K562 (cell line): Measurements from ENCODE around the gene TRNAU1AP. TPM values are rescaled to one million over a fixed set of nuclear protein-coding genes. Genes with fewer than 3 reads are reported as not detected.
A peak's percentile ranks its signal among the peaks of the same experiment; 100 is the strongest.

Experiments
- DNMT1 ChIP-seq: fragments of 450-650 bp; IDR thresholded peaks from 2 replicates; pipeline ENCODE4 v1.6.1; 2016; ENCODE audit warnings: antibody characterized with exemption, mild to moderate bottlenecking
- E2F8 ChIP-seq: fragments of 450-650 bp; IDR thresholded peaks from 2 replicates; pipeline ENCODE4 v1.7.1; 2018; ENCODE audit warnings: mild to moderate bottlenecking, low read depth; ENCODE audit not compliant: partially characterized antibody
- ESRRA ChIP-seq: fragments of 450-650 bp; IDR thresholded peaks from 2 replicates; pipeline ENCODE4 v1.6.1; 2014; ENCODE audit warnings: low read depth, mild to moderate bottlenecking, moderate library complexity, borderline replicate concordance
- KLF1 ChIP-seq: fragments of 450-650 bp; IDR thresholded peaks from 2 replicates; pipeline ENCODE4 v1.6.1; 2016; ENCODE audit warnings: missing genetic modification characterization, missing compliant biosample characterization
- KLF6 ChIP-seq: fragments of 250-450 bp; sonication (Bioruptor Pico); IDR thresholded peaks from 2 replicates; pipeline ENCODE4 v1.4.0; 2020; ENCODE audit warnings: mild to moderate bottlenecking, moderate library complexity, borderline replicate concordance
- MITF ChIP-seq: IDR thresholded peaks from 2 replicates; pipeline ENCODE4 v1.6.1; 2014; ENCODE audit warnings: antibody characterized with exemption
- NFRKB ChIP-seq: fragments of 450-650 bp; IDR thresholded peaks from 2 replicates; pipeline ENCODE4 v1.6.1; 2016; ENCODE audit warnings: low read depth
- PREB ChIP-seq: sonication (generic); formaldehyde crosslinking; IDR thresholded peaks from 2 replicates; pipeline ENCODE4 v1.8.1; 2023; ENCODE audit warnings: mild to moderate bottlenecking, missing genetic modification reagents
- RBBP5 ChIP-seq: fragments of 200-600 bp; sonication (generic); IDR thresholded peaks from 2 replicates; pipeline ENCODE4 v1.6.1; 2012; ENCODE audit warnings: borderline replicate concordance, mild to moderate bottlenecking, low read length, control low read depth, inconsistent platforms; ENCODE audit not compliant: insufficient read depth, poor library complexity, severe bottlenecking
- RCOR1 ChIP-seq, 2 experiments: IDR thresholded peaks; 2 replicates each; pipeline ENCODE4 v1.6.1; 2012; ENCODE audit warnings: low read depth in 2 of 2, low read length in 2 of 2, borderline replicate concordance in 1 of 2, improper control_type of control experiment in 1 of 2
- SFPQ ChIP-seq: fragments of 200-400 bp; formaldehyde crosslinking; IDR thresholded peaks from 2 replicates; pipeline ENCODE4 v1.6.1; 2017; ENCODE audit warnings: mild to moderate bottlenecking, low read depth, low read length, moderate library complexity
- TEAD2 ChIP-seq: fragments of 450-650 bp; IDR thresholded peaks from 2 replicates; pipeline ENCODE4 v1.6.1; 2016; ENCODE audit warnings: missing genetic modification characterization, control low read depth, missing compliant biosample characterization
- TEAD4 ChIP-seq, 2 experiments: sonication (generic) in 1 of 2; formaldehyde crosslinking in 1 of 2; IDR thresholded peaks; 2 replicates each; pipeline versions ENCODE4 v1.6.1 to v1.8.0; 2012 to 2022; ENCODE audit warnings: borderline replicate concordance in 1 of 2, inconsistent platforms in 1 of 2, low read length in 1 of 2, mild to moderate bottlenecking in 1 of 2, missing genetic modification reagents in 1 of 2
- THAP7 ChIP-seq: fragments of 250-450 bp; sonication (Bioruptor Pico); IDR thresholded peaks from 2 replicates; pipeline ENCODE4 v1.5.0; 2021
- THRA ChIP-seq: fragments of 450-650 bp; IDR thresholded peaks from 2 replicates; pipeline ENCODE4 v1.6.1; 2017; ENCODE audit warnings: mild to moderate bottlenecking, moderate library complexity
- ZNF197 ChIP-seq: fragments of 200-800 bp; sonication (Bioruptor generic); IDR thresholded peaks from 2 replicates; pipeline ENCODE4 v1.6.1; 2016; ENCODE audit warnings: low read depth, missing genetic modification characterization, missing compliant biosample characterization
- polyA plus RNA-seq, 8 experiments: library from polyadenylated mRNA; depleted of rRNA in 4 of 8; stranded (reverse) in 5 of 8; unstranded in 3 of 8; fragments of >200 nt; fragmentation: Nextera tagmentation in 2 of 8; fragmentation: Illumina TruSeq in 1 of 8; extraction: Ambion mirVana in 2 of 8; extraction: Trizol in 1 of 8; gene quantifications; 2 replicates each; pipeline versions ENCODE4 v1.2.1 to v1.2.3, GENCODE V29; 2011 to 2014; ENCODE audit warnings: inconsistent platforms in 1 of 8, missing spikeins in 1 of 8
- total RNA-seq, 7 experiments: library from RNA; depleted of rRNA in 6 of 7; stranded (reverse); fragments of >200 nt in 6 of 7; fragmentation: Illumina TruSeq in 2 of 7; extraction: Trizol in 2 of 7; gene quantifications; 2 replicates each; pipeline versions ENCODE4 v1.2.1 to v1.2.3, GENCODE V29; 2011 to 2021; ENCODE audit warnings: low replicate concordance in 1 of 7

TRNAU1AP gene
- total and polyA plus RNA-seq, 9 of the 15 experiments (the other 6 are each of a cell fraction or from before 2014, with no cell fraction given): 34.9 to 110 (median 46.3) TPM

- TF ChIP-seq SFPQ: no peak
- TF ChIP-seq KLF6 (CRISPR knock-in tag): no peak
- no peak for TF ChIP-seq NFRKB
- no peak for TF ChIP-seq PREB
- no peak for TF ChIP-seq DNMT1
- no peak for TF ChIP-seq KLF1 (tag)
- 0 out of 2 replicates have a peak, but pooled peaks have one; percentile 9 for TF ChIP-seq TEAD4 (IDR thresholded peaks at IDR 0.05; ENCODE audit: low read length)
- TF ChIP-seq TEAD4 (CRISPR knock-in tag; IDR thresholded peaks at IDR 0.05; ENCODE audit: borderline replicate concordance): no peak
- no peak for TF ChIP-seq ZNF197 (CRISPR knock-in tag)
- no peak for TF ChIP-seq ESRRA
- TF ChIP-seq RBBP5: no peak
- TF ChIP-seq MITF: no peak
- no peak; a peak in 1 of 4 replicates for TF ChIP-seq RCOR1 (IDR thresholded peaks at IDR 0.05; ENCODE audit: borderline replicate concordance in 1 of 2, low read depth in 2 of 2, low read length in 2 of 2)
- TF ChIP-seq THRA: no peak
- TF ChIP-seq TEAD2 (tag): no peak
- TF ChIP-seq THAP7 (CRISPR knock-in tag): no peak
- TF ChIP-seq E2F8: no peak
These were observed 45.0 kb upstream of the TRNAU1AP start (continued) for GRCh38 chr1:28507646-28508434.
